Measurements from ENCODE around the gene CCNL2.

- TF ChIP-seq CTCF (IDR thresholded peaks at IDR 0.05) (no peak), JUN (CRISPR knock-in tag; IDR thresholded peaks at IDR 0.05) (no peak), ZBTB43 (CRISPR knock-in tag; IDR thresholded peaks at IDR 0.05) (no peak), FOXJ3 (CRISPR knock-in tag; IDR thresholded peaks at IDR 0.05; ENCODE audit: borderline replicate concordance) (no peak), ZSCAN18 (CRISPR knock-in tag; IDR thresholded peaks at IDR 0.05) (no peak), ZNF232 (CRISPR knock-in tag; IDR thresholded peaks at IDR 0.05) (no peak), TEAD4 (CRISPR knock-in tag; IDR thresholded peaks at IDR 0.05) (no peak), PREB (CRISPR knock-in tag; IDR thresholded peaks at IDR 0.05; ENCODE audit: borderline replicate concordance) (no peak), ATF3 (CRISPR knock-in tag; conservative IDR thresholded peaks at IDR 0.05) (no peak), CBFB (CRISPR knock-in tag; IDR thresholded peaks at IDR 0.05; ENCODE audit: low read depth) (no peak), NR3C1 (CRISPR knock-in tag; conservative IDR thresholded peaks at IDR 0.05; ENCODE audit: low read depth) (no peak), CDX4 (CRISPR knock-in tag; IDR thresholded peaks at IDR 0.05; ENCODE audit: borderline replicate concordance) (no peak), ZBTB21 (CRISPR knock-in tag; IDR thresholded peaks at IDR 0.05; ENCODE audit: borderline replicate concordance) (no peak), USF2 (CRISPR knock-in tag; IDR thresholded peaks at IDR 0.05) (no peak)
Observed at GRCh38 chr1:1365875-1366698, 33.0 kb downstream of the CCNL2 start.

Data from WTC11 (cell line).